ENCODE measurements around the gene CD36.

Gene CD36

DNA sequence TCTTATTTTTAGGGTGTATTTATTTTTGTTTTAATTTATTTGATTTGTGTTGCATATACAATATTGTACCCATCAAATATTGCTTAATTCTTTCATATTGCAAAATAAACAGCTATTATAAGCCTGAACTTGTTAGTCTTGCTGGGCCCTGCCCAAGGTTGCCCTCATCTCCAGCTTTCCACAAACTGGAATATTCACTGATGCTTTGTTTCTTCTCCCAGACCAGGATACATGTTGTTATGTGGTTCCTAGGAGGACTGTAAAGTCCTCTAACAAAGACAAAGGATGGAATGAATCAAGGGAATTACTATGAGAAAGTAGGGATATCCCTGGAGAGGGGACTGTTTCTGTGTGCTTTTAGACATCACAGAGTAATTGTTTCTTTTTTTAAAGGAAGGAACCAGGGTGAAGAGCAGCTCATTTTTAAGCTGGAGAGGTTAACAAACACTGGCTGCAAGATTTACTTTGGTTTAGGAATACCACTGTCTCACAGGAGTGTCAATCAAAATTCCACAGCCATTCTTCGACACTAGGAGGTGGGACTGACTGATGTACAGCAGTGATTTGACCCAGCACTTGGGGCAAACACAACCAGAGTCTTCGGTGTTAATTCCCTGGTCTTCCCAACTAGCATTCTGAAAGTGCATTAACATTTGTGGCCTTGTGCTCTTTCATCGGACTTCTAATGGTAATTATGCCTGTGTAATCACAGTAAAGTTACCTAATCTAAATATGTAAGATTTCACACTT, 14.8 kb upstream of the CD36 start:
- DNase-seq (ENCODE audit: extremely low read depth in 1 of 2, low read depth in 1 of 2) = no peak

DNA sequence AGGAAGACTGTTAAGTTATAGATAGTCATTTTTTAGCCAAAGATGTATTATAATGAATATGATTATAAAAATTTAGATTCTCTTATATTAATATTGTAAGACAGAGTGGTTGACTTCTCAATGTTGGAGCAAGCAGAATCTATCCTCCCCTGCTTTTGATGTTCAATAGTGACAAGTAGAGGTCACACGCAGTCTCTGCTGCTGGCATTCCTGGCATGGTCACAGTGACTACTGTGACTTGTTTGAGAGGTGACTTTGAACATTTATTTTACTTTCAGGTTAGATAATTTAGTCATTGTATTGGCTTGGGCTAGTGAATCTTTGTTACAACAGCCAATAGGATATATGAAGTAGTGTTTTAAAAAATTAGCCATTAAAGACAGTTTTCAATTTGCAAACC, 13.7 kb upstream of the CD36 start:
- no peak for DNase-seq (ENCODE audit: extremely low read depth in 1 of 2, low read depth in 1 of 2)

GRCh38 chr7:80629023-80629422, 9.4 kb upstream of the CD36 start:
- DNase-seq (ENCODE audit: extremely low read depth in 1 of 2, low read depth in 1 of 2) = no peak

DNA sequence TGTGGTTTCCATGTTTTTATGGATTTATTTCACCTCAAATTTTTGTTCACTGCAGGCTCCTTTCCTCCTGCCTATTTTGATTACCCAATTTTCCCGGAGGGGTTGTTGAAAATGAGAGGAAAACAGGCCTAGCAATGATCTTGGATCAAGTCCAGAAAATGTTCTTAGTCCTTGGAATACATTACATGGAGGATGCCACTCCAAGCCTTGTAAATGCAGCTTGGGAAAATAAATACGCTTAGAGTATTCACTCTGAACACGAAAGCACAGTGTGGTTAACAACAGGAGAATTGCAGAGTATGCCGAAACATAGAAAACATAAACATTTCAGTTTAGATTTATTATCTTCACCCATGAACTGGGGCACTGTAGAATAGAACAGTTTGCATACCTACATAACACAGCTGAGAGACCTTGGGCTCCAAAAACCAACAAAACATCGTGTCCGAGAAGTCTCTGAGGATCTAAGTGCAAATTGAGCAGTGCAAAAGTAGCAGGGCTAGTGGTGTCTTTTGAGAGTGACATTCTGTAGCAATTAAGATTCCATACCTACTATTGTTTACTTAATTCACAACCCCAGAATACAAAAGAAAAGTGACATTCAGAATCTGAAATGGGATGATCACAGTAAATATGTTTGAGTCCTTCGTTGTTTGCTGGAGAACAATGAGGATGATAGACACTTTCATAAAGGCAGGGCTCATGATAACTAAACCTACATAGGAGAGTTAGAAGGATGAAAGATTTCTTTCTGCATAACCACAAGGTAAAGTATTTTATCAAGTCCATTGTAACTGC, 7.6 kb upstream of the CD36 start:
- no peak for DNase-seq (ENCODE audit: extremely low read depth in 1 of 2, low read depth in 1 of 2)

DNA sequence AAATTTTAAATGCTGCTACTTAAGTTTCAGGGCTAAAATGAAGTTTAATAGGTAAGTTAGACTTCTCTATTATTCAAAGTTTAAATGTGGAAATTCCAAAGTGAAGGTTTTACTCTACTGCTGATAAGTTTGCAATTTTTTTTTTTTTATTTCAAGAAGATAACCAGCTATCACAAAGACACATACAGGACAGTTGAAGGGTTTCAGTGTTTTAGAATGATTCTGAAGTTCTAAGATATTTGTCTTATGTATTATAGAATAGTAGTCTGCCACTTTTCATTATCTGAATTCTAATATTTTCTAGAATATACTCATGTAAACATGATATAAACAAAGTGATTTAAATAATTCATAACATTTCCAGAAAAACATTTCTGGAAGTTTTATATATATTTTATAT, 7.0 kb upstream of the CD36 start:
- DNase-seq (ENCODE audit: extremely low read depth in 1 of 2, low read depth in 1 of 2) = no peak

- DNase-seq (ENCODE audit: extremely low read depth in 1 of 2, low read depth in 1 of 2) = no peak
Measured at GRCh38 chr7:80632139-80632538, 6.3 kb upstream of the CD36 start.

- DNase-seq (ENCODE audit: extremely low read depth in 1 of 2, low read depth in 1 of 2) = no peak
Measured at GRCh38 chr7:80632819-80633218, 5.6 kb upstream of the CD36 start.

- DNase-seq (ENCODE audit: extremely low read depth in 1 of 2, low read depth in 1 of 2) = no peak
Measured at GRCh38 chr7:80634505-80634904, 3.9 kb upstream of the CD36 start.

GRCh38 chr7:80635533-80635932, 2.9 kb upstream of the CD36 start:
- DNase-seq (ENCODE audit: extremely low read depth in 1 of 2, low read depth in 1 of 2) = no peak

GRCh38 chr7:80635998-80636397, 2.4 kb upstream of the CD36 start:
- DNase-seq (ENCODE audit: extremely low read depth in 1 of 2, low read depth in 1 of 2) = no peak

- no peak for DNase-seq (ENCODE audit: extremely low read depth in 1 of 2, low read depth in 1 of 2)
Measured at GRCh38 chr7:80636709-80637108, 1.7 kb upstream of the CD36 start.

GRCh38 chr7:80637454-80637853, 988 bp upstream of the CD36 start:
- no peak for DNase-seq (ENCODE audit: extremely low read depth in 1 of 2, low read depth in 1 of 2)

DNA sequence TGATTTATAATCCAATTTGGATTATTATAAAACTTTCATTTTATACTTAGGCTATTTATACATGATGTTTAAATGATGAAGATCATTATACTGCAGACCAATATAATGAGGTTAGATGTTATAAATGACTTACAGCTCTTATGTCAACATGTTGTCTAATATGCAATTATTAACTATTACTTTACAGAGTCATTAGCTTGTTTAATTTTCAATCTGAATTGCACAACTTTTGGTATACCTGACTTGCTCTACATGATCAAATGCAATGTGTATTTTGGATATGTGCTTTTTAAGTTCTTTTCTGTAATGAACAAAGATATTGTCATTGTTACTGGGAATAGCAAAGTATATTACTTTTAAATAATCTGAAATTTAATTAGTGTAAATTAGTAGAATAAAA, 569 bp downstream of the CD36 start:
- DNase-seq (ENCODE audit: extremely low read depth in 1 of 2, low read depth in 1 of 2) = no peak

GRCh38 chr7:80640846-80641245, 2.4 kb downstream of the CD36 start:
- DNase-seq (ENCODE audit: extremely low read depth in 1 of 2, low read depth in 1 of 2) = no peak

- DNase-seq (ENCODE audit: extremely low read depth in 1 of 2, low read depth in 1 of 2) = no peak
Measured at GRCh38 chr7:80641548-80641947, 3.1 kb downstream of the CD36 start.

GRCh38 chr7:80642871-80643270, 4.4 kb downstream of the CD36 start:
- no peak for DNase-seq (ENCODE audit: extremely low read depth in 1 of 2, low read depth in 1 of 2)

DNA sequence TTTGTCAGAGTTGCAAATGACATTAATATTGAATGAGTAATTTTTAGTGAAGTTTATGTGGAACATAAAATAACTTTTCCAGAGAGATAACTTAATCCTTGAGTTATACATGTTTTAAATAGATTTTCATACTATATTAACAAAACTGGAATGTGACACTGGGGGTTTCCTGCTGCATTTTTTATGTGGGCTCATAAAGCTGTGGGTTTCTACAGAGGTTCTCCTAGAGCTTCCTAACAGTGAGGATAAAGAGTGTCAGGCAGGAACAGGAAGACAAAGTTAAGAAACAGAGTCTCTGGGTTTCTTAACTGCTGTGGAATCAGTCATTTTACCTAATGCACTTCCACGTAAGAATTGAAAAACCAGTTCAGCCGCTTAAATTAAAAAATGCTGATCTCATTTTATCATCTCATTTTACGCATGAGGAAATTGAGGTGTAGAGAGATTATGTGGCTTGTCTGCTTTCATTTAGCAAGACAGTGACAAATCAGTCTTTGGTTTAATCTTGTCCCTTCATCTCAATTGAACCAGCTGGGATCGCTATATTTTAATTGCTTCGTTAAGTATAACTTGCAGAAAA, 5.0 kb downstream of the CD36 start:
- DNase-seq (ENCODE audit: extremely low read depth in 1 of 2, low read depth in 1 of 2) = no peak

DNA sequence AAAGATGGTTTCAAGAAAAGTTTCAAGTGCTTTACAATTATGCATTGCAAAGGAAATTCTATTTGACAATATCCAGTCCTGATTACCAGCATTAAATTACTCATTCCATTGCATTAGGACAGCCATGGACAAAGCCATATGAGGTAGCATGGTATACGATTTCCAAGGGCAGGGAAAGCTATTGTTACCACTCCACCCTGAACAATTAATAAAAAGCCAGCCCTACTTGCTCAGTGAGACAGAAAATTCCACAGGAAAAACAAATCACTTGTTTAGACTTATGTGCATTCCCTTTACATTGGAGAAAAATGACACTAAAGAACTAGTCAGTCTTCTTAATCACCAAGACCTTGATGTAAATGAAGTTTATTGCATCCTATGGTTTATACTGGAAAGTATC, 5.6 kb downstream of the CD36 start:
- DNase-seq (ENCODE audit: extremely low read depth in 1 of 2, low read depth in 1 of 2) = no peak

DNA sequence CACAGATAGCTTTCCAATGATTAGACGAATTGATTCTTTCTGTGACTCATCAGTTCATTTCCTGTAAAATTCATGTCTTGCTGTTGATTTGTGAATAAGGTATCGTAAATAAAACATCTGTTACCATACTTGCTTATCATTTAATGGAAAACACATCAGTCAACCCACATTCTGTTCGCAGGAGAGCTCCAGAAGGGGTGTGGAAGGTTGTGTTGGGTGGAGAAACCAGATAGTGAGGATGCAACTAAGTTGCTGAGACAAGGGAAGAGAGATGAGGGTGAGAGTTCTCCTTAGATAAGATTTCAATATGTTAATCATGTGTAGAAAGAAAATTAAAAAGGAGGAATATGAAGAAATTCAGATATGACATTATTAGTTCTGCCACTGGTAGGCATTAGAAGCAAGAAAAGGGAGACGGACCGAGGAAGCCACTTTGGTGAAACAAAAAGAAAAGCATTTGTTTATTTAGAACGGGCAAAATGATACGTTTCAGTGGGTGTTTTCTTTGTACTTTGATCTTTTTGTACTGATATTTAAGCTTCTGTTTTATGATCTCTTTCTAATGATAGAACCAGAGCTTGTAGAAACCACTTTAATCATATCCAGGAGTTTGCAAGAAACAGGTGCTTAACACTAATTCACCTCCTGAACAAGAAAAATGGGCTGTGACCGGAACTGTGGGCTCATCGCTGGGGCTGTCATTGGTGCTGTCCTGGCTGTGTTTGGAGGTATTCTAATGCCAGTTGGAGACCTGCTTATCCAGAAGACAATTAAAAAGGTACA, 7.8 kb downstream of the CD36 start:
- DNase-seq (ENCODE audit: extremely low read depth in 1 of 2, low read depth in 1 of 2) = no peak

GRCh38 chr7:80647436-80647835, 9.0 kb downstream of the CD36 start:
- no peak for DNase-seq (ENCODE audit: extremely low read depth in 1 of 2, low read depth in 1 of 2)

- DNase-seq (ENCODE audit: extremely low read depth in 1 of 2, low read depth in 1 of 2) = no peak
Measured at GRCh38 chr7:80648031-80648600, 9.7 kb downstream of the CD36 start.

All from activated CD8-positive, alpha-beta memory T cell treated with anti-CD3 and anti-CD28 coated beads for 1 hour (primary cell).